GM19240 (cell line): ENCODE data around the gene CEP57.
"Not testable (repeated sequence)": the region's sequence is repeated elsewhere in the genome, so short reads cannot be mapped to it uniquely, and the experiment has no call there.

Source experiments
- DNase-seq: peaks from one replicate; pipeline ENCODE4 v3.0.0; 2011; ENCODE audit warnings: low spot score; ENCODE audit not compliant: insufficient read length

The CEP57 gene

DNA sequence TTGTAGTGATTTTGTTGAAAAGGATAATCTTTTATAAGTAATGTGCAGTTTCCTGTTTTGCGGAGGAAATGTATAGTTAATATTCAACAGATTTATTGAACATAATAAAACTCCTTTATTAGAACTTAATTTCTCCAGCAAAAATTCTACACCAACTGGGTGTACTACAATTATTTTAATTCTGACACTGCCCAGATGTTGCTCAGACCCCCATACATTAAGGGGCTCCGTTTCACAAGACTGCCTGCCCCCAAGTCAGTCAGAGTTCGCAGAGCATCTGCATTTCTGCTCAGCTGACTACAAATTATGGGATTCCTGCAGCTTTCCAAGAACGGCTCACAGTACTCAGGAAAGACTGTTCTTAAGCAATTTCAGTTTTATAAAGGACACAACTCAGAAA, 6.2 kb downstream of the CEP57 start:
- DNase-seq: no peak

DNA sequence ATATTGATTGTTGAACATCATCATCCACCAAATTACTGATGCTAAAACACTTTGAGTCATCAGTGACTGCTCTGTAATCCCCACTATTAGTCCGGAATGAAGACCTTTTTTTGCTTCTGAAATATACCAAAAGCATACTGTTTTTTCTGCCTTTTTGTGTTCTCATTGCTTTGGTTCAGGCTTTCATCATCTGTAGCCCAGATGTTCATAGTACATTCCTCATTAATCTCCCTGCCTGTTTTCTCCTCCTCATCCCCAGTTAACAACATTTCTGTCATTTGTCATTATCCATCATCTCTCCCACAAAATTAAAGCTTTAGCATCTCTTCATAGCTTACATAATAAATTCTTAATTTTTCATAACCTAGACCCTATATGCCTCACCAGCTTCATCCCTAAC, 9.2 kb downstream of the CEP57 start:
- DNase-seq: no peak

GRCh38 chr11:95800438-95800837, 10.1 kb downstream of the CEP57 start:
- no peak for DNase-seq

DNA sequence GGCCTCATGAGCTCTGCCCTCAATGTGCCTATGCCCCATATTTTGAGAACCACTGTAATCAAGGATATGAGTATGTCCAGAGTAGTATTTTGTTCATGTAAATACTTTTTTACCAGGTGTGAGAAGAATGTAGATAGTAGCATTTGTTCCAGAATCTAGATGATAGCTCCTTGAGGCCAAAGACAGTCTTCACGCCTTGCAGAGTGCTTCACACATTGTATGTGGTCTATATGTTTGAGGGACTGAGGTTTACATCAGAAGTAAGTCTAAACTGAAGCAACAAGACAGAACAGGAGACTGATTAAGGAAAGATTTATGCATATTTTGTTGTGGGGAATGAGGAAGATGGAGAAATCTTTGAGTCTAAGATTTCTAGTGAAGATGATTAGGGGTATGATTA, 12.5 kb downstream of the CEP57 start:
- DNase-seq: no peak

DNA sequence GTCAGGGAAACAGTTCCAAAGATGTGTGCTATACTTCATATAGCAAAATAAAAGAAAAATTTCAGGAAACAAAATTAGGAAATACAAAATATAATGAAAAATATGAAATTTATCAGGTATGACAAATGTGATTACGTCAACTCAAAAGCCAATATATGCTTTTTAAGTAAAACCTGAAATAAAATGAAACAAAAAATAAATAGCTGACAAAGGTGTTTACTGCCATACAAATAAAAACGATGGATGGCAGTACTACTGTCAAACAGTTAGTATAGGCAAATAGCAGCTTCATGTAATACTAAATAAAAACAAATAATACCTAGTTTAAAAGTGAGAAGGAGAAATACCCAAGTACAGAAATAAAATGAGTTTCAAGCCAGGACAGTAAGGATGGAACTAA, 13.7 kb downstream of the CEP57 start:
- no peak for DNase-seq

DNA sequence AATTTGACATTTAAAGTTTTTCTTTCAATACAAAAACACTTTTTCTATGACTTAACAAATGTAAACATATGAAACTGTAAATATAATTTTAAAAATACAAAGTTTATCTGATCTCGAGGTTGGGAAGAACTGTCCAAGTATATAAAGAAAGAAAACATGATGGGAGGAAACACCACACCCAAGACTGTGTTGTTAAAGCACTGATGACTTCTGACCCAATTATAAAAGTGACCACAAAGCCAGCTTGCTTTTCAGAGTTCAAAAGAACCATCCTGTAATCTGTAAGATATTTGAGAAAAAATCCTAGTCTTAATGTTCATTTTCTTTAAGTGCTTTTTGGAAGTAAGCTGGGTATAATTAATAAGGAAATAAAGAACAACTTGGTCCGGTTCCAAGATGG, 15.6 kb downstream of the CEP57 start:
- no peak for DNase-seq

GRCh38 chr11:95806464-95806863, 16.2 kb downstream of the CEP57 start:
- not testable (repeated sequence) for DNase-seq

DNA sequence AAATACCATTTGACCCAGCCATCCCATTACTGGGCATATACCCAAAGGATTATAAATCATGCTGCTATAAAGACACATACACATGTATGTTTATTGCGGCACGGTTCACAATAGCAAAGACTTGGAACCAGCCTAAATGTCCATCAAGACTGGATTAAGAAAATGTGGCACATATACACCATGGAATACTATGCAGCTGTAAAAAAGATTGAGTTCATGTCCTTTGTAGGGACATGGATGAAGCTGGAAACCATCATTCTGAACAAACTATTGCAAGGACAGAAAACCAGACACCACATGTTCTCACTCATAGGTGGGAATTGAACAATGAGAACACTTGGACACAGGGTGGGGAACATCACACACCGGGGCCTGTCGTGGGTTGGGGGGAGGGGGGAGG, 20.8 kb downstream of the CEP57 start:
- DNase-seq: not testable (repeated sequence)

DNA sequence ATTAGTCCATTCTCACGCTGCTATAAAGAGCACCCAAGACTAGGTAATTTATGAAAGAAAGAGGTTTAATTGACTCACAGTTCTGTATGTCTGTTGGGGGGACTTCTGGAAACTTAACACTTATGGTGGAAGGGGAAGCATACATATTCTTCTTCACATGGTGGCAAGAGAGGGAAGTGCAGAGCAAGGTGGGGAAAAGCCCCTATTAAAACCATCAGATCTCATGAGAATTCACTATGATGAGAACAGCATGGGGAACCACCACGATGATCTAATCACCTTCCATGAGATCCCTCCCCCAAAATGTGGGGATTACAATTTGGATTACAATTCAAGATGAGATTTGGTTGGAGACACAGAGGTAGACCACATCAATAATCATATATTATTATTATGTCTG, 25.7 kb downstream of the CEP57 start:
- DNase-seq: no peak

DNA sequence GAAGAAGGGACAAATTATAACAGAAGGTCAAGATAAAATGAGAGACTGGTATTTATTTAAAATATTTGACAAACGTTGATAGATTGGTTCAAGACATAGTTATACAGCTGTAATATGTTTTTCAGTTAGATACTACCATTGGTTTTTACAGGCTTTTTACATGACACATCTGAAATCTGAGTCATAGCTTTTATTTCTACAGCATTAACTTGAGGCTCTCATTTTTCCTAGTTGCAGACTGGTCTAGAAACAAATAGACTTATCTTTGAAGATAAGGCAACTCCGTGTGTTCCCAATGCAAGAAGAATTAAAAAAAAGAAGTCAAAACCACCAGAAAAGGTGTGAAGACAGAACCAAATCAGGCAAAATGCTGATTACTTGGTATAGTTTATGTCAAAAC, 31.3 kb downstream of the CEP57 start:
- no peak for DNase-seq

DNA sequence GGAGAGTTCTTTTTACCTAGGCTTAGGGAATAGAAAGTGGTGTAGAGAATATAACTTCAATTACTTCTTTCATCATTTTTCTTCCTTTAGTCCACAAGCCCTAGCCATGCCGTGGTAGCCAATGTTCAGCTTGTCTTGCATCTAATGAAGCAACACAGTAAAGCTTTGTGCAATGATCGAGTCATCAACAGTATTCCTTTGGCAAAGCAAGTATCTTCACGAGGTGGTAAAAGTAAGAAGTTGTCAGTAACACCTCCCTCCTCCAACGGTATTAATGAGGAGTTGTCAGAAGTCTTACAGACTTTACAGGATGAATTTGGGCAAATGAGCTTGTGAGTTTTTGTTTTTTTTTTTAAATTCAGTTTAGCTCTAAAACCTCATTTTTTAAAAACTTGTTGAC, 37.4 kb downstream of the CEP57 start:
- DNase-seq: no peak

DNA sequence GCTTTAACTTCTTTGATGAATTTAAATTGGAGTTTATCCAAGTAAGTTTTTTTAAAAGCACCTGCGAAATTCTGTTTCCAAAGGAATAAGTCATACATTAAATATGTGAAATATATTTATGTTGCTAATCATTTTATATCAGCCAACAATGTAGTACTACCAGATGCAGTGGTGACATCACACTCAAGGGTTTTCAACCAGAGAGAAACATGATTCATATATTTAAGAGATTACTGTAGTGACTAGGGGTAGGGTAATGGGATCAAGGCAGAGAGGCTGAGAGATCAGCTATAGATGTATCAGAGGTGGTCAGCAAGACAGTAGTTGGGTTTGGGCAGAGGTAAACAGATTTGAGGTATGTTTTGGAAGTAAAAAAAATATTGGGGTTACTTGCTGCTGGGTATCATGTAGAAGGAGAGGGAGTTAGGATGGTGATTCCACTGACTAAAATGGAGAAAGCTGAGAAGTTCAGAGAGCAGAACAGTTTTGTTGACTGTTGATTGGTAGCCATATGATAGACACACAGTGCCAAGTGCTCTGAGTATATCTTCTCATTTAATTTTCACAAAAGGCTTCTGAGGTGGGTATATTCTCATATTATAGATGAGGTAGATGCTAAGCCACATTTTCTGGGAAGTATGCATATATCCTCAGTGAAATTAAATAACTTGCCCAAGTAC, 39.4 kb downstream of the CEP57 start:
- no peak for DNase-seq

DNA sequence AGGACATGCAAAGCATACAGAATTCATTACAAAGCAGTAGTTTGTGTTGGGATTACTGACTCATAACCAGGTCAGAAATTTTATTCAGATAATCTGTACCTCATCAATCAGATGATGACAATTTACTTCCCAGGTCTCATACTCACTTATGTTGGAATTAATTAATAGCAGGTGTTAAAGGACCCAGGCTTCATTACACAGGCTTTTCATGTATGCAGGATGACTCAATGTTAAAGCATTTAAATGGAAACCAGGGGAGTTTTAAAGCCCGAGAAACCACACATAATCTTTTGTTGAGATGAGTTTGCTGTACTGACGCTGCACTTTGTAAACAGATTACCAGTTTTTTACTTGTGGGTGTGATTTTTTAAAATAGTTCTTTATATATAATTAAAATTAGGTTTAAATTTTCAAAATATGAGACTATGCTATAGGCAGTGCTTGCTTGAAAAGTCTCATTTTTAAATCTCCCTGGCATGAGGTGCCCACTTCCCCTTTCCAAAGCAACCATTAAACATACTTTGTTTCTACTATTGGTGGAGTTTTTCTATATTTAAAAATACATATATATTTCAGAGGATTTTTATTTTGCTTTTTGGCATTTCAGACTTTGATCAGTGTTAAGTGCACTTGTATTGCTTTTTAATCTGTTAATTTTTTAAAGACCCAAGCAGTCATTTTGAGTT, 41.0 kb downstream of the CEP57 start:
- no peak for DNase-seq

- no peak for DNase-seq
Measured at GRCh38 chr11:95832763-95833162, 42.5 kb downstream of the CEP57 start.

- no peak for DNase-seq
Measured at GRCh38 chr11:95833378-95833777, 43.1 kb downstream of the CEP57 start.

- no peak for DNase-seq
Measured at GRCh38 chr11:95835351-95835750, 45.1 kb downstream of the CEP57 start.

GRCh38 chr11:95835768-95836488, 45.6 kb downstream of the CEP57 start:
- DNase-seq: no peak

GRCh38 chr11:95845167-95845566, 54.9 kb downstream of the CEP57 start:
- no peak for DNase-seq

GRCh38 chr11:95849087-95849825, 59.0 kb downstream of the CEP57 start:
- no peak for DNase-seq

GRCh38 chr11:95850137-95850536, 59.8 kb downstream of the CEP57 start:
- no peak for DNase-seq

GRCh38 chr11:95853138-95853537, 62.8 kb downstream of the CEP57 start:
- no peak for DNase-seq

GRCh38 chr11:95853862-95854261, 63.6 kb downstream of the CEP57 start:
- no peak for DNase-seq
